Upper lobe of right lung (tissue), 1 donor: ENCODE data around the gene NOTUM. TPM values are rescaled to one million over a fixed set of nuclear protein-coding genes. Genes with fewer than 3 reads are reported as not detected.

Source experiments
- ATAC-seq: fragments of 200-7000 bp; cut with Tn5 transposase; one replicate; pipeline ENCODE4 v1.9.1; 2020; ENCODE audit warnings: mild to moderate bottlenecking, moderate library complexity
- DNase-seq: peaks from one replicate; pipeline ENCODE4 v3.0.0-alpha.2; 2020
- H3K27ac ChIP-seq: fragments of 200-600 bp; one replicate; pipeline ENCODE4 v1.8.0; 2022
- H3K27me3 ChIP-seq: fragments of 200-600 bp; one replicate; pipeline ENCODE4 v1.8.0; 2022; ENCODE audit warnings: mild to moderate bottlenecking
- H3K36me3 ChIP-seq: fragments of 200-600 bp; one replicate; pipeline ENCODE4 v1.8.0; 2022
- H3K4me1 ChIP-seq: fragments of 200-600 bp; one replicate; pipeline ENCODE4 v1.8.0; 2022
- H3K4me3 ChIP-seq: fragments of 200-600 bp; one replicate; pipeline ENCODE4 v1.8.0; 2022; ENCODE audit warnings: mild to moderate bottlenecking
- H3K9me3 ChIP-seq: fragments of 200-600 bp; one replicate; pipeline ENCODE4 v1.8.0; 2022
- CTCF ChIP-seq: fragments of 200-600 bp; IDR thresholded peaks from one replicate; pipeline ENCODE4 v1.8.0; 2022; ENCODE audit warnings: antibody characterized with exemption
- intact Hi-C: fragments of 100-400 bp; cut with DNase I; formaldehyde crosslinking; loops from one replicate; pipeline ENCODE4 v1.11.0; 2022
- total RNA-seq: library from RNA; stranded (reverse); fragmentation: NEBNext Ultra II Directional; extraction: Animal tissue kit (Norgen Biotek cat#: 25700); gene quantifications from one replicate; pipeline ENCODE4 v1.2.1, GENCODE V29; 2021
- donor health status: DM: no; HTN: yes; CAD: no; lungs with severe emphysema.

Gene NOTUM
- total RNA-seq, 1 donor from 2014 or later, result 6.1 TPM

GRCh38 chr17:81973432-81973831 lies 12.4 kb upstream of the NOTUM start:
- Histone ChIP-seq H3K27ac (no peak overlapping the region), H3K36me3 (no peaks in the 10 kb centered on the region), H3K4me1 (peaks cover 14% of the 10 kb centered on the region), H3K4me3 (no peak overlapping the region), H3K27me3 (no peaks in the 10 kb centered on the region), H3K9me3 (peaks cover 6% of the 10 kb centered on the region)
- ATAC-seq (no peak), DNase-seq (no peak)
- no peak for TF ChIP-seq CTCF
- intact Hi-C loops, result no loop called here

- H3K36me3 ChIP-seq, result no peaks in the 10 kb centered on the region
- DNase-seq, result no peak
- no peak overlapping the region for H3K4me3 ChIP-seq
- H3K27me3 ChIP-seq, result no peaks in the 10 kb centered on the region
- intact Hi-C loops, result loop anchor here (10.0 kb wide), 1 partner anchor 186 kb away; no protein-coding TSS in a partner anchor
- peaks cover 23% of the 10 kb centered on the region for H3K4me1 ChIP-seq
- TF ChIP-seq CTCF, result no peak
- no peak for ATAC-seq
- H3K27ac ChIP-seq, result no peak overlapping the region
- H3K9me3 ChIP-seq, result peaks cover 6% of the 10 kb centered on the region
Observed at GRCh38 chr17:81968850-81969812, 8.1 kb upstream of the NOTUM start.

GRCh38 chr17:81968396-81968745 lies 7.4 kb upstream of the NOTUM start:
- H3K4me3 ChIP-seq, result peak overlapping the region; percentile 17
- H3K27me3 ChIP-seq, result no peaks in the 10 kb centered on the region
- H3K4me1 ChIP-seq, result peaks cover 23% of the 10 kb centered on the region
- H3K27ac ChIP-seq, result no peak overlapping the region
- intact Hi-C loops, result loop anchor here (10.0 kb wide), 1 partner anchor 186 kb away; no protein-coding TSS in a partner anchor
- no peak for TF ChIP-seq CTCF
- ATAC-seq (no peak), DNase-seq (no peak)
- H3K9me3 ChIP-seq, result peaks cover 1% of the 10 kb centered on the region
- no peaks in the 10 kb centered on the region for H3K36me3 ChIP-seq

- Histone ChIP-seq H3K9me3 (no peaks in the 10 kb centered on the region), H3K27me3 (peaks cover under 1% of the 10 kb centered on the region), H3K4me3 (peak overlapping the region; percentile 17), H3K27ac (peak overlapping the region; percentile 37), H3K36me3 (no peaks in the 10 kb centered on the region), H3K4me1 (peaks cover 23% of the 10 kb centered on the region)
- intact Hi-C loops, result loop anchor here (10.0 kb wide), 1 partner anchor 187 kb away; no protein-coding TSS in a partner anchor
- ATAC-seq, result peak; percentile 92
- peak; percentile 93 for DNase-seq
- no peak for TF ChIP-seq CTCF
Observed at GRCh38 chr17:81967533-81968395, 6.8 kb upstream of the NOTUM start.

GRCh38 chr17:81967244-81967532 lies 6.2 kb upstream of the NOTUM start:
- H3K9me3 ChIP-seq, result no peaks in the 10 kb centered on the region
- no peak for TF ChIP-seq CTCF
- H3K4me3 ChIP-seq, result peak overlapping the region; percentile 17
- DNase-seq (no peak), ATAC-seq (peak; percentile 1)
- H3K36me3 ChIP-seq, result no peaks in the 10 kb centered on the region
- H3K27me3 ChIP-seq, result peaks cover 6% of the 10 kb centered on the region
- H3K27ac ChIP-seq, result peak overlapping the region; percentile 37
- intact Hi-C loops, result loop anchor here (10.0 kb wide), 1 partner anchor 188 kb away; no protein-coding TSS in a partner anchor
- peaks cover 23% of the 10 kb centered on the region for H3K4me1 ChIP-seq
